Spleen (tissue), 13 donors: ENCODE data around the gene ZNF30. TPM values are rescaled to one million over a fixed set of nuclear protein-coding genes. Genes with fewer than 3 reads are reported as not detected.
A peak's percentile ranks its signal among the peaks of the same experiment; 100 is the strongest.

ENCODE experiments used
- DNase-seq: peaks from one replicate; pipeline ENCODE4 v3.0.0-alpha.2; 2020
- H3K27ac ChIP-seq, 8 donors: fragments of 200-600 bp; sonication (generic) in 7 of 8; 1 replicate in 4 of 8; 2 replicates in 4 of 8; pipeline versions ENCODE4 v1.5.0 to v1.8.0; 2016 to 2021; ENCODE audit warnings: inconsistent platforms in 4 of 8, mild to moderate bottlenecking in 4 of 8, moderate library complexity in 1 of 8
- H3K27me3 ChIP-seq, 7 donors: fragments of 200-600 bp; sonication (generic) in 6 of 7; replicated peaks in 1 of 7; 1 replicate in 4 of 7; 2 replicates in 3 of 7; pipeline versions ENCODE4 v1.5.0 to v1.8.0; 2016 to 2021; ENCODE audit warnings: inconsistent platforms in 3 of 7, mild to moderate bottlenecking in 1 of 7
- H3K36me3 ChIP-seq, 6 donors: fragments of 200-600 bp; sonication (generic) in 5 of 6; 1 replicate in 4 of 6; 2 replicates in 2 of 6; pipeline versions ENCODE4 v1.5.0 to v1.8.0; 2016 to 2021; ENCODE audit warnings: inconsistent platforms in 2 of 6
- H3K4me1 ChIP-seq, 6 donors: fragments of 200-600 bp; sonication (generic) in 5 of 6; 1 replicate in 3 of 6; 2 replicates in 3 of 6; pipeline versions ENCODE4 v1.5.0 to v1.8.0; 2016 to 2021; ENCODE audit warnings: inconsistent platforms in 3 of 6
- H3K4me3 ChIP-seq, 8 donors: fragments of 200-600 bp; sonication (generic) in 7 of 8; 1 replicate in 4 of 8; 2 replicates in 4 of 8; pipeline versions ENCODE4 v1.5.0 to v1.8.0; 2016 to 2021; ENCODE audit warnings: inconsistent platforms in 4 of 8, mild to moderate bottlenecking in 4 of 8, moderate library complexity in 2 of 8
- H3K9me3 ChIP-seq, 8 donors: fragments of 200-600 bp; sonication (generic) in 7 of 8; 1 replicate in 4 of 8; 2 replicates in 4 of 8; pipeline versions ENCODE4 v1.5.0 to v1.8.0; 2016 to 2021; ENCODE audit warnings: inconsistent platforms in 4 of 8
- POLR2A ChIP-seq, 3 donors: fragments of 450-650 bp; IDR thresholded peaks; one replicate each; pipeline ENCODE4 v1.5.1; 2017; ENCODE audit warnings: antibody characterized with exemption in 3 of 3, mild to moderate bottlenecking in 1 of 3
- POLR2AphosphoS5 ChIP-seq, 3 donors: sonication (generic); formaldehyde crosslinking; IDR thresholded peaks; one replicate each; pipeline ENCODE4 v1.5.1; 2017; ENCODE audit warnings: antibody characterized with exemption in 3 of 3
- WGBS, 5 donors: extraction: QIAGEN DNeasy Blood & Tissue Kit in 3 of 5; methylation state at CpG; one replicate each; pipeline versions ENCODE4 v1.1.5 to v1.1.7; 2013 to 2018; 5-methylcytosine and 5-hydroxymethylcytosine counted together
- intact Hi-C: fragments of 100-400 bp; cut with DNase I; formaldehyde crosslinking; loops from one replicate; pipeline ENCODE4 v1.15.0; 2023; ENCODE audit warnings: low total_unique reads
- long read RNA-seq, 2 donors: transcript quantifications; one replicate each; lab custom pipeline, GENCODE V29; 2026
- polyA plus RNA-seq, 3 donors: library from polyadenylated mRNA; stranded (reverse); fragments of 200-250 nt; gene quantifications; one replicate each; pipeline ENCODE4 v1.2.1, GENCODE V29; 2013
- total RNA-seq, 7 donors: library from RNA; depleted of rRNA in 3 of 7; stranded (reverse); fragments of >200 nt in 3 of 7; fragmentation: NEBNext Ultra II Directional in 4 of 7; extraction: Animal tissue kit (Norgen Biotek cat#: 25700) in 4 of 7; gene quantifications; one replicate each; pipeline versions ENCODE4 v1.1.0 to v1.2.1, GENCODE V29; 2016 to 2021
- TF ChIP-seq, protein P1 (sequence below), 11 experiments: fragments of 200-600 bp in 7 of 11; fragments of 450-650 bp in 4 of 11; sonication (generic) in 4 of 11; IDR thresholded peaks in 8 of 11; conservative IDR thresholded peaks in 3 of 11; 1 replicate in 7 of 11; 2 replicates in 4 of 11; pipeline versions ENCODE4 v1.4.0 to v1.8.0; 2016 to 2021; ENCODE audit warnings: antibody characterized with exemption in 11 of 11, inconsistent platforms in 4 of 11, mild to moderate bottlenecking in 1 of 11
- donor health status: healthy with polysubstance abuse.
- donor health status: DM: no; HTN: no; CAD: no; lungs with moderate emphysema.
- donor health status: DM: no; HTN: no; CAD: no.
- donor health status: Bipolar disorder and iron deficiency.
- donor health status: healthy.
- donor health status: DM: no; HTN: no; CAD: no.
- donor health status: DM: yes; HTN: yes; CAD: no.

Gene ZNF30
- total RNA-seq (10 to 100 TPM in 1 of 7 donors, 1 to 10 TPM in 6; 2.7 to 23.5 (median 3.4) TPM), polyA plus RNA-seq (1 to 10 TPM; 2.0 to 2.8 (median 2.2) TPM)
- long read RNA-seq, donor 1, partial matches to known transcripts, result 0 of 1 reads
- long read RNA-seq, donor 1, other reads (novel, unspliced or antisense), result 0 of 1 reads
- long read RNA-seq, donor 2, result 0 reads

DNA sequence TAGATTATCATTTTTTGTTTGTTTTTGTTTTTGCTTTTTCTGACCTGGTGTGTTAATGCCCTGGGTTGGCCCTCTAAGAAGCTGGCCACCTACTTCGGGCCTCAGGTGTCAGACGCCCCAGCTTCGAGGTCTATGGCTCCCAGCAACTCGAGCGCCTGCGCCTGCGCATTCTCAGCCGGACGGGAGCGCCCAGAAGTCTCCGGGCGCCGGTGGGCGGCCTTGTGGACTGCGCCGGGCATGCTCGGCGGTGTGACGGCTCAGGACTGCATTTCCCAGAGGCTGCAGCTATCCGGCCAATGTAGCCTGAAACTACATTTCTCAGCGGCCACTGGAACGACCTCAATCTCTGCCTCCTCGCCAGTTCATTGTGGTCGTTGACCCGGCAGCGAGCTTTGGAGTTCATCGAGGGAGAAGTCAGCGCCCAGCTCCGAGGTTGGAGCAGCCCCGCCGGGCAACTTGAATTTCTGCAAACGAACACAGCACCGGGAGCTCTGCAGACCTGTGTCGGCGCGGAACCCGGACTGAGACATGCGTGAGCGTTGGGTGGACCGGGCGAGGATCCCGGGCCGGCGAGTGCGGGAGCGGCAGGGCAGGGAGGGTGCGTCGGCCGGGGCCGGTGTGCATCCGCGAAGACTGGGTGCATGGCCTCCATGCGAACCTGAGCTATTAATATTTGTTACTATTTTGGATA lies at the start of gene ZNF30:
Gene ZNF30 (plus strand): TSS at position 219 of the 691 bp plus-strand sequence. CDS start 3,045 bp downstream, outside the sequence.
- 0 to 1% (median 1%) methylated on average over 32 to 53 of the region's 53 CpGs for WGBS, 5 donors
- H3K27ac ChIP-seq, result peak within 1 kb of the TSS; percentile 37 to 87 (median 76)
- intact Hi-C loops, result no loop called here
- H3K36me3 ChIP-seq, result peaks cover 0 to 25% (median 4%) of the 10 kb centered on the region in 6 donors
- peak; percentile 96 for DNase-seq
- no peaks in the 10 kb centered on the region for H3K9me3 ChIP-seq
- H3K4me3 ChIP-seq, result peak within 1 kb of the TSS; percentile 59 to 95 (median 75)
- H3K4me1 ChIP-seq, result peaks cover 0 to 32% (median 12%) of the 10 kb centered on the region in 6 donors
- TF ChIP-seq POLR2AphosphoS5 (IDR thresholded peaks at IDR 0.05), result peak; percentile 78 to 86 (median 85)
- no peak for TF ChIP-seq POLR2A (IDR thresholded peaks at IDR 0.05)
- TF ChIP-seq, protein P1, sequence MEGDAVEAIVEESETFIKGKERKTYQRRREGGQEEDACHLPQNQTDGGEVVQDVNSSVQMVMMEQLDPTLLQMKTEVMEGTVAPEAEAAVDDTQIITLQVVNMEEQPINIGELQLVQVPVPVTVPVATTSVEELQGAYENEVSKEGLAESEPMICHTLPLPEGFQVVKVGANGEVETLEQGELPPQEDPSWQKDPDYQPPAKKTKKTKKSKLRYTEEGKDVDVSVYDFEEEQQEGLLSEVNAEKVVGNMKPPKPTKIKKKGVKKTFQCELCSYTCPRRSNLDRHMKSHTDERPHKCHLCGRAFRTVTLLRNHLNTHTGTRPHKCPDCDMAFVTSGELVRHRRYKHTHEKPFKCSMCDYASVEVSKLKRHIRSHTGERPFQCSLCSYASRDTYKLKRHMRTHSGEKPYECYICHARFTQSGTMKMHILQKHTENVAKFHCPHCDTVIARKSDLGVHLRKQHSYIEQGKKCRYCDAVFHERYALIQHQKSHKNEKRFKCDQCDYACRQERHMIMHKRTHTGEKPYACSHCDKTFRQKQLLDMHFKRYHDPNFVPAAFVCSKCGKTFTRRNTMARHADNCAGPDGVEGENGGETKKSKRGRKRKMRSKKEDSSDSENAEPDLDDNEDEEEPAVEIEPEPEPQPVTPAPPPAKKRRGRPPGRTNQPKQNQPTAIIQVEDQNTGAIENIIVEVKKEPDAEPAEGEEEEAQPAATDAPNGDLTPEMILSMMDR (IDR thresholded peaks at IDR 0.05 in 8 of 11, conservative IDR thresholded peaks at IDR 0.05 in 3 of 11), result peak in 5 of 11 experiments; percentile 7 to 24 (median 17)
- H3K27me3 ChIP-seq, result no peaks in the 10 kb centered on the region

- no peak overlapping the region for H3K27ac ChIP-seq
- H3K4me3 ChIP-seq, result no peak overlapping the region
- no peak for TF ChIP-seq POLR2A (IDR thresholded peaks at IDR 0.05)
- TF ChIP-seq POLR2AphosphoS5 (IDR thresholded peaks at IDR 0.05), result no peak
- TF ChIP-seq, protein P1 (IDR thresholded peaks at IDR 0.05 in 8 of 11, conservative IDR thresholded peaks at IDR 0.05 in 3 of 11), result no peak
- H3K27me3 ChIP-seq, result no peaks in the 10 kb centered on the region
- peaks cover 0 to 13% (median 3%) of the 10 kb centered on the region in 8 donors for H3K9me3 ChIP-seq
- DNase-seq, result no peak
- H3K36me3 ChIP-seq, result no peaks in the 10 kb centered on the region
- intact Hi-C loops, result no loop called here
- H3K4me1 ChIP-seq, result no peaks in the 10 kb centered on the region
Measured at GRCh38 chr19:34879563-34879962, 47.1 kb upstream of the ZNF30 start.

DNA sequence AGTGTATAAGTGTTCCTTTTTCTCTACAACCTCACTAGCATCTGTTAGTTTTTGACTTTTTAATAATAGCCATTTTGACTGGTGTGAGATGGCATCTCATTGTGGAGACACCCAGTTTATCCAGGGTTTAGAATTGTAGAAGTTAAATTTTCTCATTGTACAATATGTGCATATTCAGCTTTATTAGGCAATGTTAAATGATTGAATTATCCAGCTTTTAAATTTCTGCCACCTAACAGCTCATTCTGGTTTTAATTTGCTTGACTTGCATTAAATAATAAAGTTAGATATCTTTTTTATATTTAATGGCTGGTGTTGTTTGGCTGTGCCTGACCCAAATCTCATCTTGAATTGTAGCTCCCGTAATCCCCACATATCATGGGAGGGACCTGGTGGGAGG lies 46.7 kb upstream of the ZNF30 start:
- Histone ChIP-seq H3K9me3 (peaks cover 0 to 18% (median 8%) of the 10 kb centered on the region in 8 donors), H3K27me3 (no peaks in the 10 kb centered on the region), H3K4me1 (no peaks in the 10 kb centered on the region), H3K36me3 (no peaks in the 10 kb centered on the region), H3K4me3 (no peak overlapping the region), H3K27ac (no peak overlapping the region)
- 85 to 92% (median 89%) methylated on average over 1 of the region's 1 CpG for WGBS, 5 donors
- intact Hi-C loops, result no loop called here
- TF ChIP-seq, protein P1 (IDR thresholded peaks at IDR 0.05 in 8 of 11, conservative IDR thresholded peaks at IDR 0.05 in 3 of 11), result no peak
- TF ChIP-seq POLR2A (IDR thresholded peaks at IDR 0.05), result no peak
- TF ChIP-seq POLR2AphosphoS5 (IDR thresholded peaks at IDR 0.05), result no peak
- DNase-seq, result no peak

DNA sequence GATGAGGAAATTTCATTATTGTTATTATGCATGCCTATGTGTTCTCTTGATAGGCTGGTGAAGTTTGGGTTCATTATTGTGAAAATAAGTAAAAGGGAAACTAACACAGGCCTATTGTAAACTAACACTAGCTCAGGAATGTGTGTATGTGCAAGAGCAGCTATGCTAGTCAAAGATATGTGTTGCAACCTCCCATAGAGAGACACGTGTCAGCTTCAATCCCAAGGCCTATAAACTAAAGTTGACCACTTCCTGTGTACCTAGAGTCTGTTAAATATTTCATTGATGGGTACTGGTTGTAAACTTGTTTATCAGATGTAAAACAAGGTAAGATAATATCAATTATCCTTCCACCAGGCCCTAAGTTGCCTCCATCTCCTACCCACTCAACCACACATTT lies 44.7 kb upstream of the ZNF30 start:
- no peak overlapping the region for H3K27ac ChIP-seq
- intact Hi-C loops, result no loop called here
- no peaks in the 10 kb centered on the region for H3K27me3 ChIP-seq
- no peak overlapping the region for H3K4me3 ChIP-seq
- TF ChIP-seq POLR2AphosphoS5 (IDR thresholded peaks at IDR 0.05) (no peak), POLR2A (IDR thresholded peaks at IDR 0.05) (no peak)
- TF ChIP-seq, protein P1 (IDR thresholded peaks at IDR 0.05 in 8 of 11, conservative IDR thresholded peaks at IDR 0.05 in 3 of 11), result no peak
- no peak for DNase-seq
- H3K36me3 ChIP-seq, result no peaks in the 10 kb centered on the region
- 44 to 75% (median 50%) methylated on average over 1 of the region's 1 CpG for WGBS, 5 donors
- peaks cover 6 to 37% (median 27%) of the 10 kb centered on the region in 8 donors for H3K9me3 ChIP-seq
- no peaks in the 10 kb centered on the region for H3K4me1 ChIP-seq
